Astrocyte of the spinal cord (primary cell): ENCODE results near the gene TMEM35A.
A peak's percentile ranks its signal among the peaks of the same experiment; 100 is the strongest.

ENCODE experiments used
- DNase-seq: peaks from one replicate; pipeline ENCODE4 v3.0.0; 2011; ENCODE audit warnings: low read depth, low spot score
- H3K4me3 ChIP-seq: 2 replicates; pipeline ENCODE4 v1.5.1; 2011; ENCODE audit warnings: low read depth, mild to moderate bottlenecking, low read length, moderate library complexity
- in situ Hi-C: cut with HindIII; loops from 2 replicates; pipeline ENCODE4 v1.10.0; 2017; ENCODE audit warnings: low sequenced_read_pairs
- TF ChIP-seq, protein P1 (sequence below): IDR thresholded peaks from 2 replicates; pipeline ENCODE4 v1.5.1; 2012; ENCODE audit warnings: low read depth, mild to moderate bottlenecking, low read length, inconsistent platforms

The TMEM35A gene

DNA sequence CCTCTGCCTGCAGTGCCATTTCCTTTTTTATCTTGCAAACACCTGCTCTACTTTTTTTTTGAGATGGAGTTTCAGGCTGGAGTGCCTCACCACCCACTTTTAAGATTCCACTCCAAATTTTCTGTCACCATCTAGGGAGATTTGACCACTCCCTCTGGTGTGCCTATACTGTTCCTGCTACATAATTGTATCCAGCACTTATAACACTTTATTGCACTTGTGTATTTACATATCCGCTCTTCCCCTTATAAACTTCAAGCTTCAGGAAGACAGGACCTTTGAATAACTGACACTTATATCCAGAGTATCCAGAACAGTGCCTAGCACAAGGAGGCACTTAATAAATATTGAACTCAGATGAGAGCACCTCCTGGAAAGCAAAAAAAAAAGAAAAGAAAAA is 13.1 kb downstream of the TMEM35A start:
- in situ Hi-C loops = no loop called here
- no peak overlapping the region for H3K4me3 ChIP-seq
- TF ChIP-seq, protein P1, sequence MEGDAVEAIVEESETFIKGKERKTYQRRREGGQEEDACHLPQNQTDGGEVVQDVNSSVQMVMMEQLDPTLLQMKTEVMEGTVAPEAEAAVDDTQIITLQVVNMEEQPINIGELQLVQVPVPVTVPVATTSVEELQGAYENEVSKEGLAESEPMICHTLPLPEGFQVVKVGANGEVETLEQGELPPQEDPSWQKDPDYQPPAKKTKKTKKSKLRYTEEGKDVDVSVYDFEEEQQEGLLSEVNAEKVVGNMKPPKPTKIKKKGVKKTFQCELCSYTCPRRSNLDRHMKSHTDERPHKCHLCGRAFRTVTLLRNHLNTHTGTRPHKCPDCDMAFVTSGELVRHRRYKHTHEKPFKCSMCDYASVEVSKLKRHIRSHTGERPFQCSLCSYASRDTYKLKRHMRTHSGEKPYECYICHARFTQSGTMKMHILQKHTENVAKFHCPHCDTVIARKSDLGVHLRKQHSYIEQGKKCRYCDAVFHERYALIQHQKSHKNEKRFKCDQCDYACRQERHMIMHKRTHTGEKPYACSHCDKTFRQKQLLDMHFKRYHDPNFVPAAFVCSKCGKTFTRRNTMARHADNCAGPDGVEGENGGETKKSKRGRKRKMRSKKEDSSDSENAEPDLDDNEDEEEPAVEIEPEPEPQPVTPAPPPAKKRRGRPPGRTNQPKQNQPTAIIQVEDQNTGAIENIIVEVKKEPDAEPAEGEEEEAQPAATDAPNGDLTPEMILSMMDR = no peak
- no peak for DNase-seq

DNA sequence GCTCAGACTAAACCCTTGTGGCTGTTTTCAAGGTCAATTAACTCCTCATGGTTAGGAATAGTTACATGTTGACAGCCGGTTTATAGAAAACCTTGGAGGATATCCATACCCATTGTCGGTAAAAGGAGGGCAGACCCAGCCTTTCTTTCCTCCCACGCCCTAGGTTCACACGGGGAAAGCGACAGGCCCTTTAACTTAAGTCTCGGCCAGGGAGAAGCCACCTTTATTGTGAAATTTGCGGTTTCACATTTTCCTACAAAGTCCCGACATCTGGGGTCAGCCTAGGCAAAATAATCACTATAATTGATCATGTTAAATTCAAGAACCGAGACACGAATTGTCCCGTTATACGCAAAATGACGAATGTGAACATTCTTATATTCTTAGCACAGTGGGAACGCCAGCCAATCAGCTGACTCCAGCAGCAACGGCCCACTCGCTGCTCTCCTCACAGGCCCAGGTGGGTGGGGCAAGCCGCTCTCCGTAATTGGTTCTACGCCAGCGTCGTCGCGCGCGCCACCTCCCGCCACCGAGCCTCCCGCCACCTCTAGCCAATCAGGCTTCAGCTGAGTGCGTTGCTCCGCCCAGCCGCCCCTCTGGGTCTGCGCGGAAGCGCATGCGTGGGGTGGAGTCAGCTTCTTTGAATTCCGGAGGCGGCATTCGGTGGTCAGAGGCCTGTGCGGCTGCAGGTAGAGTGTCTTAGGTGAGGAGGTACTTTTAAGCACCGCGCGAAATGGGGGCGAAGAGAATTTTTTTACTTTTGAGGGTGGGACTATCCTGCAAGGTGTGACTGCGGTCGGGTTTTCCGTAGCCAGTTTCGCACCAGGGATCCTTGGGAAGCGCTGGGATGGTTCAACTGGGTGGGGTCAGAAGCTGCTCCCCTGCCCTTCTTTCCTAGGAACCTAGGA is 19.1 kb downstream of the TMEM35A start, which contains the start of gene CENPI:
Gene CENPI, plus strand, starts transcription at position 659 of the 908 bp plus-strand sequence. CDS start 2,867 bp downstream, outside the sequence.
- H3K4me3 ChIP-seq = peak within 1 kb of the TSS; percentile 68
- DNase-seq = peak; percentile 94
- in situ Hi-C loops = no loop called here
- TF ChIP-seq, protein P1 = no peak

DNA sequence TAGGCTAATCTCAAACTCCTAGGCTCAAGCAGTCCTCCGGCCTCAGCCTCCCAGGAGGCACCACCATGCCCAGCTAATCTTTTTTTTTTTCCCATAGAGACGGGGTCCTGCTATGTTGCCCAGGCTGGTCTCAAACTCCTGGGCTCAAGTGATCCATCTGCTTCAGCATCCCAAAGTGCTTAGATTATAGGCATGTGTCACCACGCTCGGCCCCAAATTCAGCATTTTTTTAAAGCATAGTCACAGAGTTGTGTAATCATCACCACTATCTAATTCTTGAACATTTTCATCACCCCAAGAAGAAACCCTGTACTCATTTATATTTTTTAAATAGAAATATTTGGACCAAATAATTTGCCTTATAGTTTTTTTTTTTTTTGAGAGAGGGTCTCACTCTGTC is 29.6 kb downstream of the TMEM35A start:
- no peak overlapping the region for H3K4me3 ChIP-seq
- TF ChIP-seq, protein P1 = no peak
- in situ Hi-C loops = no loop called here
- no peak for DNase-seq

DNA sequence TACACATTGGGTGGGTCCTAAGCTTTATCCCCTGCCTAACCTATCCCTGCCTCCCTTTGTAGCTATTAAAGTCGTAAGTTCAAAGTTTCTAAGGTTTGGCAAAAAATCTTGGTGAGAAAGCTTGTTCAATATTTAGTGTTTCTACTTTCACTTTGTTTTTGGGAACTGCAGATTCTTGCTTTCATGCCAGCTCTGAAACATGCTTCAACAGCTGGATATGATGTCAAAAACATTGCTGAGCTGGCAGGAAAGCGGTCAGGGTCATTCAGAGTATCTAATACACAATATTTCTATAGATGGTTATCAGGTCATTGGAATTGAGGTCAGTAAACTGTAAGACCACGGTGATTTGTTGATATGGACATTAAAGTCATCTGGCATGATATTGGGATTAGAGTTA is 39.0 kb downstream of the TMEM35A start:
- H3K4me3 ChIP-seq = no peak overlapping the region
- DNase-seq = peak; percentile 20
- in situ Hi-C loops = no loop called here
- TF ChIP-seq, protein P1 = no peak

DNA sequence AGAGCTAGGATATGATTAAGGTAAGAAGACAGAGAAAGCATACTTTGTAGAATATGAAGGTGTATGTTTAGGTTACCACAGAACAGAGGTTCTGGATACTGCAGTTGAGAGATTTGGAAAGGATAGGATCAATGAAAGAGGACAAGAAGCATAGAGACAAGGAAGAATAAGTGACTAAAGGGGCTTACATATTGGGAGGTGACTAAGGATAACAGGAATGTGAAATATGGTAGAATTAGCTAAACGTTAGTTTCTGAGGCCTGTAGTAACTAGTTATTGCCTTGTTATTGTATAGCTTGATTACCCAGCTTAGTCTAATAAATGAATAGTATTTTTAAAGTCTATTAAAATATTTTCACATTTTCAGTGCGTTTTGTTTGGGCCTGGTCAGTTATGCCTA is 57.6 kb downstream of the TMEM35A start:
- TF ChIP-seq, protein P1 = no peak
- no peak overlapping the region for H3K4me3 ChIP-seq
- no peak for DNase-seq
- in situ Hi-C loops = no loop called here
